Transverse colon (tissue), 4 donors: ENCODE measurements around the gene RBSN.

ENCODE experiments used
- EP300 ChIP-seq: sonication (generic); formaldehyde crosslinking; IDR thresholded peaks from one replicate; pipeline ENCODE4 v1.6.1; 2017; ENCODE audit warnings: antibody characterized with exemption, low read depth
- POLR2A ChIP-seq: fragments of 450-650 bp; IDR thresholded peaks from one replicate; pipeline ENCODE4 v1.6.1; 2016; ENCODE audit warnings: antibody characterized with exemption, mild to moderate bottlenecking, moderate library complexity
- POLR2AphosphoS5 ChIP-seq, 3 donors: sonication (generic); formaldehyde crosslinking; IDR thresholded peaks; one replicate each; pipeline ENCODE4 v1.6.1; 2016; ENCODE audit warnings: antibody characterized with exemption in 3 of 3
- TF ChIP-seq, protein P1 (sequence below), 5 experiments: fragments of 200-600 bp in 3 of 5; fragments of 450-650 bp in 2 of 5; sonication (generic) in 3 of 5; IDR thresholded peaks; 1 replicate in 2 of 5; 2 replicates in 3 of 5; pipeline ENCODE4 v1.5.1; 2016 to 2017; ENCODE audit warnings: antibody characterized with exemption in 5 of 5, inconsistent platforms in 3 of 5, mild to moderate bottlenecking in 2 of 5, moderate library complexity in 1 of 5

DNA sequence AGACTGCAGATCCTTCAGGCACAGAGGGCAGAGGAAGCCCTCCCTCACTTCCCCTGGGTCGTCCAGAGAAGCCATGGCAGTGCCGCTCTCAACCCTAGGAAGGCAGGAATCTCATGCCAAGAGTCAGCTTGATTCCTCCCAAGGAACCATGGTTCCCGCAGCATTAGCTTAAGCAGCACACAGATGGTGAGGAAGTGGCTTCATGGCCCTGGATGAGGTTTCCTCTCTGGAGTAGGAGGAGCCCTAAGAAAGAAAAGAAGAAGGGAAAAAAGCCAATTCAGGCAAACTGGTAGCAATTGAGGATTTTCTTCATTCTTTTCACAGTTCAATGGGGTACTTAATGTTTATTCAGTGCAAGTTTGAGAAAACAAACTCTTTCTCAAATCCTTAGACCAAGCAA is 2.9 kb downstream of the RBSN start:
- TF ChIP-seq POLR2A (no peak), POLR2AphosphoS5 (IDR thresholded peaks at IDR 0.05) (no peak), EP300 (no peak)
- TF ChIP-seq, protein P1, sequence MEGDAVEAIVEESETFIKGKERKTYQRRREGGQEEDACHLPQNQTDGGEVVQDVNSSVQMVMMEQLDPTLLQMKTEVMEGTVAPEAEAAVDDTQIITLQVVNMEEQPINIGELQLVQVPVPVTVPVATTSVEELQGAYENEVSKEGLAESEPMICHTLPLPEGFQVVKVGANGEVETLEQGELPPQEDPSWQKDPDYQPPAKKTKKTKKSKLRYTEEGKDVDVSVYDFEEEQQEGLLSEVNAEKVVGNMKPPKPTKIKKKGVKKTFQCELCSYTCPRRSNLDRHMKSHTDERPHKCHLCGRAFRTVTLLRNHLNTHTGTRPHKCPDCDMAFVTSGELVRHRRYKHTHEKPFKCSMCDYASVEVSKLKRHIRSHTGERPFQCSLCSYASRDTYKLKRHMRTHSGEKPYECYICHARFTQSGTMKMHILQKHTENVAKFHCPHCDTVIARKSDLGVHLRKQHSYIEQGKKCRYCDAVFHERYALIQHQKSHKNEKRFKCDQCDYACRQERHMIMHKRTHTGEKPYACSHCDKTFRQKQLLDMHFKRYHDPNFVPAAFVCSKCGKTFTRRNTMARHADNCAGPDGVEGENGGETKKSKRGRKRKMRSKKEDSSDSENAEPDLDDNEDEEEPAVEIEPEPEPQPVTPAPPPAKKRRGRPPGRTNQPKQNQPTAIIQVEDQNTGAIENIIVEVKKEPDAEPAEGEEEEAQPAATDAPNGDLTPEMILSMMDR (IDR thresholded peaks at IDR 0.05) = no peak
